Measurements from ENCODE around the gene THSD4.

THSD4 gene

GRCh38 chr15:71098920-71099319 is 16.4 kb upstream of the THSD4 start:
- no peak for DNase-seq (ENCODE audit: low read depth)

GRCh38 chr15:71103102-71103676 is 12.1 kb upstream of the THSD4 start:
- no peak for DNase-seq (ENCODE audit: low read depth)

- no peak for DNase-seq (ENCODE audit: low read depth)
These were observed 10.6 kb upstream of the THSD4 start for GRCh38 chr15:71104636-71105035.

- no peak for DNase-seq (ENCODE audit: low read depth)
These were observed 9.8 kb upstream of the THSD4 start for GRCh38 chr15:71105444-71105843.

- no peak for DNase-seq (ENCODE audit: low read depth)
These were observed 8.3 kb upstream of the THSD4 start for GRCh38 chr15:71106802-71107500.

- DNase-seq (ENCODE audit: low read depth) = no peak
These were observed 7.8 kb upstream of the THSD4 start for GRCh38 chr15:71107501-71107815.

GRCh38 chr15:71109130-71109529 is 6.1 kb upstream of the THSD4 start:
- DNase-seq (ENCODE audit: low read depth) = no peak

GRCh38 chr15:71109905-71110304 is 5.4 kb upstream of the THSD4 start:
- no peak for DNase-seq (ENCODE audit: low read depth)

- DNase-seq (ENCODE audit: low read depth) = no peak
These were observed 4.7 kb upstream of the THSD4 start for GRCh38 chr15:71110405-71111180.

GRCh38 chr15:71111181-71111565 is 4.1 kb upstream of the THSD4 start:
- DNase-seq (ENCODE audit: low read depth) = no peak

GRCh38 chr15:71111950-71112349 is 3.3 kb upstream of the THSD4 start:
- DNase-seq (ENCODE audit: low read depth) = no peak

GRCh38 chr15:71112429-71112828 is 2.8 kb upstream of the THSD4 start:
- DNase-seq (ENCODE audit: low read depth) = no peak

GRCh38 chr15:71114066-71114680 is 1.1 kb upstream of the THSD4 start:
- no peak for DNase-seq (ENCODE audit: low read depth)

GRCh38 chr15:71115567-71116351 is 488 bp downstream of the THSD4 start:
- no peak for DNase-seq (ENCODE audit: low read depth)

- DNase-seq (ENCODE audit: low read depth) = no peak
These were observed 1.1 kb downstream of the THSD4 start for GRCh38 chr15:71116366-71116765.

- no peak for DNase-seq (ENCODE audit: low read depth)
These were observed 1.7 kb downstream of the THSD4 start for GRCh38 chr15:71116942-71117341.

GRCh38 chr15:71117714-71118305 is 2.5 kb downstream of the THSD4 start:
- no peak for DNase-seq (ENCODE audit: low read depth)

- DNase-seq (ENCODE audit: low read depth) = no peak
These were observed 3.1 kb downstream of the THSD4 start for GRCh38 chr15:71118345-71118744.

- no peak for DNase-seq (ENCODE audit: low read depth)
These were observed 3.8 kb downstream of the THSD4 start for GRCh38 chr15:71118881-71119632.

- no peak for DNase-seq (ENCODE audit: low read depth)
These were observed 5.2 kb downstream of the THSD4 start for GRCh38 chr15:71120428-71120944.

- DNase-seq (ENCODE audit: low read depth) = no peak
These were observed 6.2 kb downstream of the THSD4 start for GRCh38 chr15:71121442-71121841.

Measured in HS-5 (cell line).